PC-9 (cell line): ENCODE data around the gene SMIM29.

Experiments
- EZH2 ChIP-seq: fragments of 200-600 bp; sonication (generic); IDR thresholded peaks from 2 replicates; pipeline ENCODE4 v1.8.0; 2017; ENCODE audit warnings: antibody characterized with exemption, low read depth
- TF ChIP-seq, protein P1 (sequence below): fragments of 200-600 bp; sonication (generic); conservative IDR thresholded peaks from 2 replicates; pipeline ENCODE4 v1.6.1; 2017; ENCODE audit warnings: mixed run types, antibody characterized with exemption, mild to moderate bottlenecking, moderate library complexity

DNA sequence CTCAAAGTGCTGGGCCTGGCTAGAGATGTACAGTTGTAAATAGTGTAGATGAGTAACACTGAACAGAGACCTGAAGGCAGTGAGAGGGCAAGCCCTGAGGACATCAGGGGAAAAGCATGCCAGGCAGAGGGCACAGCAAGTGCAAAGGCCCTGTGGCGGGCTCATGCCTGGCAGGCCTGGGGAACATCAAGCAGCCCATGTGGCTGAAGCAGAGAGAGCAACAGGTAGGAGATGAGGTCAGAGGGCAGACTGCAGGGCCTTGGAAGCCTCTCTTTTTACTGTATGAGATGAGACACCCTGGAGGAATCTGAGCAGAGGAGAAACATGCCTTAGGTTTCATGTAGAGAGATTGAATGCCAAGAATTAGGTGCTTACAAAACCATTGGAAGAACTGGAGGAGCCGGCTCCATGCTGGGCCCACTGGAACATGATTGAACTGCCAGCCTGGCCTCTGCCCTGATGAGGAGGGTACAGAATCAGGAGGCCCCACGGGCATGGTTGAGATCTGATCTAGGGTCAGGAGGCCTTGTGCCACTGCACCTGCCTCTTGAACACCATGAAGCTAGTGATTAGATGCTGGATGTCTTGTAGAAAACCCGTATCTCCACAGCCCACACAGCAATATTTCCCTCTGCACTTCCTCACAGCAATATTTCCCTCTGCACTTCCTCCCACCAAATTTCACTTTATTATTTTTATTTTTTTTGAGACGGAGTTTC is 18.0 kb downstream of the SMIM29 start:
- TF ChIP-seq, protein P1, sequence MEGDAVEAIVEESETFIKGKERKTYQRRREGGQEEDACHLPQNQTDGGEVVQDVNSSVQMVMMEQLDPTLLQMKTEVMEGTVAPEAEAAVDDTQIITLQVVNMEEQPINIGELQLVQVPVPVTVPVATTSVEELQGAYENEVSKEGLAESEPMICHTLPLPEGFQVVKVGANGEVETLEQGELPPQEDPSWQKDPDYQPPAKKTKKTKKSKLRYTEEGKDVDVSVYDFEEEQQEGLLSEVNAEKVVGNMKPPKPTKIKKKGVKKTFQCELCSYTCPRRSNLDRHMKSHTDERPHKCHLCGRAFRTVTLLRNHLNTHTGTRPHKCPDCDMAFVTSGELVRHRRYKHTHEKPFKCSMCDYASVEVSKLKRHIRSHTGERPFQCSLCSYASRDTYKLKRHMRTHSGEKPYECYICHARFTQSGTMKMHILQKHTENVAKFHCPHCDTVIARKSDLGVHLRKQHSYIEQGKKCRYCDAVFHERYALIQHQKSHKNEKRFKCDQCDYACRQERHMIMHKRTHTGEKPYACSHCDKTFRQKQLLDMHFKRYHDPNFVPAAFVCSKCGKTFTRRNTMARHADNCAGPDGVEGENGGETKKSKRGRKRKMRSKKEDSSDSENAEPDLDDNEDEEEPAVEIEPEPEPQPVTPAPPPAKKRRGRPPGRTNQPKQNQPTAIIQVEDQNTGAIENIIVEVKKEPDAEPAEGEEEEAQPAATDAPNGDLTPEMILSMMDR = no peak
- no peak for TF ChIP-seq EZH2
